ENCODE data around the gene POSTN. TPM values are rescaled to one million over a fixed set of nuclear protein-coding genes. Genes with fewer than 3 reads are reported as not detected.

The POSTN gene
- total and polyA plus RNA-seq, 2 of the 4 experiments (the other 2 are of a cell fraction), result 32.6 to 44.7 TPM

GRCh38 chr13:37594550-37594949 is 4.0 kb downstream of the POSTN start:
- H2AK9ac ChIP-seq (replicated peaks; ENCODE audit: low read depth, low read length, poor library complexity), result no peak overlapping the region
- no peak overlapping the region for H3K14ac ChIP-seq (replicated peaks; ENCODE audit: low read depth, low read length)
- H2AK5ac ChIP-seq (ENCODE audit: low read depth, low read length), result no peak overlapping the region
- no peak overlapping the region for H3K56ac ChIP-seq (ENCODE audit: extremely low read depth, insufficient read depth, low read length)
- BruUV-seq (replicated peaks), result no TSS peak
- no peak overlapping the region for H2BK5ac ChIP-seq (ENCODE audit: low read depth, low read length, poor library complexity, severe bottlenecking)
- H2BK15ac ChIP-seq (ENCODE audit: low read depth, low read length), result no peak overlapping the region
- H2AFZ ChIP-seq (replicated peaks; ENCODE audit: low read length, poor library complexity), result no peak overlapping the region
- H3K79me1 ChIP-seq (ENCODE audit: low read depth in 1 of 2, low read length in 2 of 2), result no peaks in the 10 kb centered on the region
- no peaks in the 10 kb centered on the region for H3K9me1 ChIP-seq (ENCODE audit: insufficient read depth, low read length)
- no peak overlapping the region for H3K27ac ChIP-seq (ENCODE audit: insufficient read depth, low read length)
- POLR2A ChIA-PET (ENCODE audit: unreplicated experiment), result interaction anchor here (0.6 kb wide), 1 partner anchor 264 kb away, joined by 3 read pairs; no protein-coding TSS in a partner anchor
- H4K20me1 ChIP-seq (ENCODE audit: insufficient read depth, low read length), result no peaks in the 10 kb centered on the region
- CTCF ChIA-PET, result interaction anchor here (0.6 kb wide), 1 partner anchor 156 kb away, joined by 4 read pairs; no protein-coding TSS in a partner anchor
- intact Hi-C loops (cut with micrococcal nuclease) (loop anchor here (10.0 kb wide), 1 partner anchor 400 kb away; no protein-coding TSS in a partner anchor), in situ Hi-C loops (cut with MboI; ENCODE audit: low sequenced_read_pairs) (no loop called here), dilution Hi-C loops (cut with HindIII; ENCODE audit: low sequenced_read_pairs, unreplicated experiment) (no loop called here)
- no CpG with 5 or more reads among the region's 2 CpGs for WGBS, 2 experiments (ENCODE audit: extremely low coverage in 2 of 2, insufficient read length in 1 of 2)
- no peak overlapping the region for H4K91ac ChIP-seq (ENCODE audit: insufficient read depth, low read depth, low read length)
- DNase-seq (no peak), ATAC-seq (ENCODE audit: low read depth) (no peak)
- TF ChIP-seq CTCF (conservative IDR thresholded peaks at IDR 0.05; ENCODE audit: low read depth, low read length), result no peak
- no peak for TF ChIP-seq CHD1 (IDR thresholded peaks at IDR 0.05; ENCODE audit: low read depth, low read length)
- TF ChIP-seq MXI1 (IDR thresholded peaks at IDR 0.05; ENCODE audit: borderline replicate concordance, low read depth, low read length), result no peak
- TF ChIP-seq NFE2L2 (IDR thresholded peaks at IDR 0.05; ENCODE audit: low read depth, low read length), result no peak
- no peak for TF ChIP-seq BHLHE40 (IDR thresholded peaks at IDR 0.05; ENCODE audit: low read depth, low read length)
- TF ChIP-seq MAZ (IDR thresholded peaks at IDR 0.05; ENCODE audit: borderline replicate concordance, low read depth, low read length), result no peak
- TF ChIP-seq MAFK (IDR thresholded peaks at IDR 0.05; ENCODE audit: low read depth, low read length), result no peak
- TF ChIP-seq RCOR1 (IDR thresholded peaks at IDR 0.05; ENCODE audit: insufficient replicate concordance, low read length), result no peak
- TF ChIP-seq RFX5 (IDR thresholded peaks at IDR 0.05; ENCODE audit: low read depth, low read length), result no peak
- TF ChIP-seq SMC3 (IDR thresholded peaks at IDR 0.05; ENCODE audit: low read depth, low read length), result no peak
- TF ChIP-seq FOS (IDR thresholded peaks at IDR 0.05; ENCODE audit: low read depth, low read length), result no peak
- TF ChIP-seq USF2 (IDR thresholded peaks at IDR 0.05; ENCODE audit: low read depth, low read length), result no peak
- TF ChIP-seq ELK1 (IDR thresholded peaks at IDR 0.05; ENCODE audit: borderline replicate concordance, low read depth, low read length), result no peak
- TF ChIP-seq CEBPB (IDR thresholded peaks at IDR 0.05; ENCODE audit: low read depth, low read length), result no peak
- TF ChIP-seq POLR2A (IDR thresholded peaks at IDR 0.05; ENCODE audit: low read depth, low read length), result no peak
- no peak for TF ChIP-seq RAD21 (IDR thresholded peaks at IDR 0.05; ENCODE audit: low read length)
- H2BK20ac ChIP-seq (ENCODE audit: low read depth, low read length), result no peak overlapping the region
- no peak overlapping the region for H3K18ac ChIP-seq (ENCODE audit: low read depth, low read length)
- H3K27me3 ChIP-seq (ENCODE audit: control insufficient read depth, insufficient read depth, low read length), result no peaks in the 10 kb centered on the region
- H3K9me3 ChIP-seq (ENCODE audit: control insufficient read depth, insufficient read depth, low read length), result no peaks in the 10 kb centered on the region
- H3K23ac ChIP-seq (ENCODE audit: low read depth, low read length), result no peak overlapping the region
- peaks cover 3% of the 10 kb centered on the region; the same call in 1 of the 2 replicates for H3K4me1 ChIP-seq (ENCODE audit: control insufficient read depth, insufficient read depth, low read length)
- H3K9ac ChIP-seq (ENCODE audit: low read depth, low read length), result no peak overlapping the region
- H4K8ac ChIP-seq (ENCODE audit: low read depth in 2 of 2, low read length in 2 of 2), result no peak overlapping the region
- no peak overlapping the region for H4K5ac ChIP-seq (ENCODE audit: low read depth, low read length)
- no peak overlapping the region for H3K4me2 ChIP-seq (ENCODE audit: low read depth, low read length)
- H2BK120ac ChIP-seq (ENCODE audit: low read depth, low read length), result no peak overlapping the region
- no peaks in the 10 kb centered on the region for H3K36me3 ChIP-seq (ENCODE audit: control insufficient read depth, insufficient read depth, low read length)
- H3K4me3 ChIP-seq (ENCODE audit: insufficient read depth, low read depth, low read length), result no peak overlapping the region
- no peak overlapping the region for H3K4ac ChIP-seq (ENCODE audit: low read depth, low read length)
